Measurements from ENCODE around the gene MRGPRG.
"Not testable (repeated sequence)": the region's sequence is repeated elsewhere in the genome, so short reads cannot be mapped to it uniquely, and the experiment has no call there.

The MRGPRG gene

DNA sequence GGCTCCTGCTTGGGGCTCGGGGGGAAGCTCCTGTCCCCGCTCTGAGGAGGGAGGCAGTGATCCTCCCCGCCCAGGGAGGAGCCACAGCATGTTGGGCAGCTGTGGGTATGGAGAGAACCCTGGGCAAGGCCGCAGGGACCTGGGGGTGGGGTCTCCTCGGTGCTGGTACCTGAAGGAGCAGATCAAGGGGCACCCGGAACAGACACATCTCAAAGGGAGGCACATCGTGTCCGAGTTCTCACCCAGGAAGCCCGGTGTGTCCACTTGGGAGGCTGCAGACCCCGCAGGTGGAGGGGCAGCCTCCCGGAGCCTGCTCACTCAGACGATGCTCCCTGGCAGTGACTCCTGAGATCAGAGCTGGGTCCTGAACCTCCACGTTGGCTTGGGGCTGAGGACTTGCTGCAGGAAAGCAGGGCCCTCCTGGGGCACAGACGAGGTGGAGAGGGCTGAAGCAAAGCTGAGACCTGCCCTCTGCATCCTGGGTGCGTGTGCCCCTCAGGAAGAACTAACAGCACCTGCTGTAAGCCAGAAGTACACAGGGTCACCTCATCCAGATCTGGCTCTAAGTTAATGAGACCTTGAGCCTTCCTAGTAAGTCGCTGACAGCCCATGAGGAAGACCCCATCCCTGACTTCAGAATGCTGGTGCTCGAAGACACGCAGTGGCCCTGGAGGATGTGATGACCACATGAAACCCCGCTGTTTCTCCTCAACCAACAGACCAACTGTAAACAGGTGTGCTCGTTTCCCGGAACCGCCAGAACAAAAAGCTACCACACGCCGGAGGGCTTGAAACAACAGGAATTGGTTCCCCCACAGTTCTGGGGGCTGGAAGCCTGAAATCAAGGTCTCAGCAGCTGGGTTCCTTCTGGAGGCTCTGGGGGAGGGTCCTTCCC, 47.6 kb downstream of the MRGPRG start:
- TF ChIP-seq POLR2A (IDR thresholded peaks at IDR 0.05; ENCODE audit: low read depth, low read length) (no peak), POLR2AphosphoS5 (IDR thresholded peaks at IDR 0.05; ENCODE audit: low read depth, low read length) (no peak), TAF1 (IDR thresholded peaks at IDR 0.05; ENCODE audit: borderline replicate concordance, low read depth, low read length) (no peak)
- no peak for DNase-seq (ENCODE audit: insufficient read length)

GRCh38 chr11:3170044-3170755, 48.4 kb downstream of the MRGPRG start:
- TF ChIP-seq POLR2A (IDR thresholded peaks at IDR 0.05; ENCODE audit: low read depth, low read length) (no peak), TAF1 (IDR thresholded peaks at IDR 0.05; ENCODE audit: borderline replicate concordance, low read depth, low read length) (no peak), POLR2AphosphoS5 (IDR thresholded peaks at IDR 0.05; ENCODE audit: low read depth, low read length) (no peak)
- DNase-seq (ENCODE audit: insufficient read length): no peak
- FAIRE-seq: no peak

More for the DNA sequence above, 47.6 kb downstream of the MRGPRG start:
- FAIRE-seq: no peak

DNA sequence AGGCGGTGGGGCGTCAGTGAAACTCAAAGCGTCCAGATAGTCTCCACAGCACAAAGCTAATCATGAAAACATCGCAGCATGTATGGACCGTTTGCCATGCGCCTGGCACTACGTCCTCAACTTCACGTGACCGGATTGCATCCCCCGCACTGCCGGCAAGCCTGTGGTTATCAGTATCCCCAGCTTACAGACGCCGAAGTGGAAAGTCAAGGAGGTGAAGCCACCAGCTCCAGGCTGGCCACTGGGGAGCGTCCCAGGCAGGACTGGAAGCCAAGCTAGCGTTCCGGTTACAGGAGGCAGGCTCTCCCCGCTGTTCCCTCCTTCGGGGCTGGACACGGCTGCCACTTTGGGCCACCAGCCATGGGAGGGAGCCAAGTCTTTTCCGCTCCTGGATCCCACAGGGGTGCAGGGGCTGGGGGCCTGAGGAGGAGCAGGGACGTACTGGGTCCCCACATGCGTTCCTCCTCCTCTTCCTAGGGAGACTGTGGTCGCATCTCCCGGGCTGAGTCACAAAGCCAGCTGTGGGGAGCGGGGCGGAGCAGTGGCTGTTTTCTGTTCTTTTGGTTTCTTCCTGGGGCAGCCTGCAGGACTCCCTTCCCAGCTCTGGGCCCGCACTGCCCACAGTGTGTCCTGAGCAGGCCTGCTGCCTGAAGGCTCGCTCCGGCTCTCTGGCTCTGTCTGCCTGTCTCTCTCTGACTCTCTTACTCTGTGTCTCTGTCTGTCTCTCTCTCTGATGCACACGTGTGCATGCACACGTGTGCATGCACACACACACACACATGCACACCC, 49.2 kb downstream of the MRGPRG start:
- TF ChIP-seq POLR2AphosphoS5 (IDR thresholded peaks at IDR 0.05; ENCODE audit: low read depth, low read length) (no peak), POLR2A (IDR thresholded peaks at IDR 0.05; ENCODE audit: low read depth, low read length) (no peak)
- DNase-seq (ENCODE audit: insufficient read length) (no peak), FAIRE-seq (no peak)

- not testable (repeated sequence) for FAIRE-seq; DNase-seq (ENCODE audit: insufficient read length)
Measured at GRCh38 chr11:3168742-3169254, 49.8 kb downstream of the MRGPRG start.
